DND-41 (cell line): ENCODE data around the gene LGR6.

Source experiments
- CTCF ChIP-seq: IDR thresholded peaks from 2 replicates; pipeline ENCODE4 v1.5.1; 2012; ENCODE audit warnings: borderline replicate concordance, low read length, moderate library complexity, mild to moderate bottlenecking; ENCODE audit not compliant: poor library complexity, severe bottlenecking; ENCODE audit errors: extremely low read depth
- EZH2 ChIP-seq: IDR thresholded peaks from 3 replicates; pipeline ENCODE4 v1.6.1; 2012; ENCODE audit warnings: borderline replicate concordance, low read depth, mild to moderate bottlenecking, moderate library complexity, low read length, inconsistent platforms; ENCODE audit not compliant: severe bottlenecking

DNA sequence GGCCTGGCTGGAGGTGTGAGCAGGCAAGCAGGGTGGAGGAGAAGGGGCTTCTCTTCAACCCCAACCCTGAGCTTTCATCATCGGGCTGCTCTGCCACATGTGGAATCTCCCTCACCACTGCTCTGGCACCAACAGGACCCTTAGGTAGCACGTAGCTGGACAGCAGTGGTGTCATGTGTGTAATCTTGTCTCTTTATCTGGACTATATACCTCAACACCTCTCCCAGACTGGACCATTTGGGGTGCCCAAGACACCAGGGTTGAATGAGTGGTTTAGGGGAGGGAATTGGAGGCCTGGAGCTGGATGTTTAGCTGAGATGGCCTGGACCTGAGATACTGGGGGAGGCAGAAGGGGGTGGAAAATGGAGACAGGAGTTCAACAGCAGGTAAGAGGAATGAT lies 85.2 kb downstream of the LGR6 start:
- TF ChIP-seq CTCF (no peak), EZH2 (no peak)
